Fibroblast of mammary gland (primary cell): ENCODE data around the gene VWA5B1.
A peak's percentile ranks its signal among the peaks of the same experiment; 100 is the strongest.

ENCODE experiments used
- DNase-seq: peaks from one replicate; pipeline ENCODE4 v3.0.0-alpha.2; 2010; ENCODE audit warnings: low read depth
- H3K4me3 ChIP-seq: 2 replicates; pipeline ENCODE4 v1.5.1; 2011; ENCODE audit warnings: low read depth, mild to moderate bottlenecking, low read length, moderate library complexity; ENCODE audit not compliant: control insufficient read depth
- CTCF ChIP-seq: conservative IDR thresholded peaks from 2 replicates; pipeline ENCODE4 v1.5.1; 2011; ENCODE audit warnings: low read depth, low read length, inconsistent platforms; ENCODE audit not compliant: control insufficient read depth, insufficient read depth

Gene VWA5B1

GRCh38 chr1:20320704-20321103, 30.0 kb downstream of the VWA5B1 start:
- no peak for TF ChIP-seq CTCF
- H3K4me3 ChIP-seq = no peak overlapping the region
- DNase-seq = no peak

GRCh38 chr1:20321573-20321972, 30.9 kb downstream of the VWA5B1 start:
- H3K4me3 ChIP-seq = no peak overlapping the region
- DNase-seq = peak; percentile 38
- TF ChIP-seq CTCF = no peak

GRCh38 chr1:20322081-20322824, 31.6 kb downstream of the VWA5B1 start:
- no peak for TF ChIP-seq CTCF
- peak; percentile 43 for DNase-seq
- H3K4me3 ChIP-seq = no peak overlapping the region

- no peak for TF ChIP-seq CTCF
- no peak overlapping the region for H3K4me3 ChIP-seq
- peak; percentile 95 for DNase-seq
Observed at GRCh38 chr1:20322825-20323612, 32.3 kb downstream of the VWA5B1 start.

- peak; percentile 34 for DNase-seq
- H3K4me3 ChIP-seq = no peak overlapping the region
- TF ChIP-seq CTCF = no peak
Observed at GRCh38 chr1:20323613-20323920, 32.9 kb downstream of the VWA5B1 start.

- no peak for TF ChIP-seq CTCF
- H3K4me3 ChIP-seq = no peak overlapping the region
- DNase-seq = no peak
Observed at GRCh38 chr1:20324704-20325406, 34.2 kb downstream of the VWA5B1 start.
